Measurements from ENCODE around the gene GOLGA6L2.

GOLGA6L2 gene

GRCh38 chr15:23424111-23424904 lies 22.7 kb downstream of the GOLGA6L2 start:
- in situ Hi-C loops (cut with HindIII; ENCODE audit: low pct_ligation_motif_present, low sequenced_read_pairs): no loop called here
- Histone ChIP-seq H3K4me3 (ENCODE audit: low read depth, low read length) (no peak overlapping the region), H3K27ac (no peak overlapping the region), H3K27me3 (replicated peaks) (no peaks in the 10 kb centered on the region), H3K36me3 (replicated peaks) (no peaks in the 10 kb centered on the region)
- DNase-seq: no peak
- TF ChIP-seq CTCF (IDR thresholded peaks at IDR 0.05; ENCODE audit: low read depth, low read length, missing control alignments): no peak

- Histone ChIP-seq H3K36me3 (replicated peaks) (no peaks in the 10 kb centered on the region), H3K27me3 (replicated peaks) (no peaks in the 10 kb centered on the region), H3K4me3 (ENCODE audit: low read depth, low read length) (no peak overlapping the region), H3K27ac (no peak overlapping the region)
- TF ChIP-seq CTCF (IDR thresholded peaks at IDR 0.05; ENCODE audit: low read depth, low read length, missing control alignments): no peak
- in situ Hi-C loops (cut with HindIII; ENCODE audit: low pct_ligation_motif_present, low sequenced_read_pairs): no loop called here
- no peak for DNase-seq
Measured at GRCh38 chr15:23422946-23423708, 23.9 kb downstream of the GOLGA6L2 start.

GRCh38 chr15:23422099-23422945 lies 24.7 kb downstream of the GOLGA6L2 start:
- no peaks in the 10 kb centered on the region for H3K27me3 ChIP-seq (replicated peaks)
- H3K36me3 ChIP-seq (replicated peaks): no peaks in the 10 kb centered on the region
- no peak for TF ChIP-seq CTCF (IDR thresholded peaks at IDR 0.05; ENCODE audit: low read depth, low read length, missing control alignments)
- in situ Hi-C loops (cut with HindIII; ENCODE audit: low pct_ligation_motif_present, low sequenced_read_pairs): no loop called here
- H3K27ac ChIP-seq: no peak overlapping the region
- H3K4me3 ChIP-seq (ENCODE audit: low read depth, low read length): no peak overlapping the region
- no peak for DNase-seq

GRCh38 chr15:23420806-23421575 lies 26.1 kb downstream of the GOLGA6L2 start:
- no peak for TF ChIP-seq CTCF (IDR thresholded peaks at IDR 0.05; ENCODE audit: low read depth, low read length, missing control alignments)
- Histone ChIP-seq H3K27me3 (replicated peaks) (no peaks in the 10 kb centered on the region), H3K36me3 (replicated peaks) (no peaks in the 10 kb centered on the region), H3K27ac (no peak overlapping the region), H3K4me3 (ENCODE audit: low read depth, low read length) (no peak overlapping the region)
- in situ Hi-C loops (cut with HindIII; ENCODE audit: low pct_ligation_motif_present, low sequenced_read_pairs): no loop called here
- DNase-seq: no peak
